GM12891 (cell line): Measurements from ENCODE around the gene COL19A1.

Experiments
- DNase-seq: peaks from one replicate; pipeline ENCODE4 v3.0.0; 2011; ENCODE audit warnings: low spot score; ENCODE audit not compliant: insufficient read length
- FAIRE-seq: peaks from 2 replicates; lab custom pipeline; 2011; peaks lifted over from hg19 to GRCh38; lab: Jason Lieb, UNC
- PAX5 ChIP-seq: IDR thresholded peaks from 2 replicates; pipeline ENCODE4 v1.6.1; 2011; ENCODE audit warnings: low read length, moderate library complexity, mild to moderate bottlenecking; ENCODE audit not compliant: insufficient read depth, severe bottlenecking
- POLR2A ChIP-seq: IDR thresholded peaks from 2 replicates; pipeline ENCODE4 v1.6.1; 2011; ENCODE audit warnings: low read depth, low read length, control low read depth
- POLR2AphosphoS5 ChIP-seq: IDR thresholded peaks from 2 replicates; pipeline ENCODE4 v1.6.1; 2011; ENCODE audit warnings: low read depth, low read length, control low read depth
- POU2F2 ChIP-seq: IDR thresholded peaks from 2 replicates; pipeline ENCODE4 v1.6.1; 2011; ENCODE audit warnings: low read depth, mild to moderate bottlenecking, control low read depth, low read length, moderate library complexity
- SPI1 ChIP-seq: IDR thresholded peaks from 2 replicates; pipeline ENCODE4 v1.6.1; 2011; ENCODE audit warnings: low read depth, low read length, control low read depth
- TAF1 ChIP-seq: IDR thresholded peaks from 2 replicates; pipeline ENCODE4 v1.6.1; 2011; ENCODE audit warnings: low read depth, low read length, control low read depth

Gene COL19A1

DNA sequence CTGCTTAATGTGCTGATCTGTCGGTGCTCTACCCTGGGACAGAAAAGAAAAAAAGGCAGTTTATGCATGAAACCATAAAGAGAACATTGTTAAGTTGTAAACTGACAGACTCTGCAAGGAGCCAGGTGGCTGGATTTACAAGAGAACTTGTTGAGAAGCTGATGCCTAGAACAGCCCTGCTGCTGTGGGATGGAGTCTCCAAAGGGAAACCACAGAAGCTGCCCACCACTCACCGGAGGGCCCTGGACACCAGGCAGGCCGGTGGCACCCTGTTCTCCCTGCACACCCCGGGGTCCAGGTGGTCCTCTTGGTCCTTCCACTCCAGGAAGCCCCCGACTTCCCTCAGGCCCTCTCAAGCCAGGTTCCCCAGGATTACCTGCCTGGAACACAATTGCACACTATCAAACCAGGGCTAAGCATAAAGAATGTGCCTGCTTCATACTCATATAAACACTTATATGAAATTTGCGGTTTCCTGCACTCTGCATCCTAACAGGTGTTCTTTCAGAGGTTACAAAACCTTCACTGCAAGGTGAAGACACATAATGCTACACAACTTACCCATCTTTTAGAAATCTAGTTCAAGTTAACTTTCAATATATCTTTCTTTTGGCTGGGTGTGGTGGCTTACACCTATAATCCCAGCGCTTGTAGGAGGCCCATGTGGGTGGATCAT lies 368.3 kb downstream of the COL19A1 start:
- FAIRE-seq, result no peak
- no peak for DNase-seq
- TF ChIP-seq POLR2A (no peak), TAF1 (no peak), SPI1 (no peak), POLR2AphosphoS5 (no peak)

DNA sequence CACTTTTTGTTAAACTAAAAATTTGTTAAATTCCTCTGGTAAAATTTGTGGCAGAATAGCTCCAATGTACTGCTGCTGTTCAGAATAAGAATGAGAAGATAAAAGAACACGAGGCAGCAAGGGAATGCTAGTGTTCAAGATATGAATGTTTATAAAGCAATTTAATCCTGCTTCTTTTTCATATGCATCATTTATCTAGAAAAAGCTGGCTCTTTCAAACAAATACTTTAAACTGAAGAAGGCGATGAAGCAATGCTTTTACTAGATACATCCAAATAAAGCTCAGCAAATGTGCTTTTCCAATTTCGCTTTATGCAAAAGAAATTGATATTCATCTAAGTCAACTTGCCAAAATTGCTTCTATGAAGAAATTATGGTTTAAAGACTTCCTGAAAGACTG lies 370.0 kb downstream of the COL19A1 start:
- no peak for DNase-seq
- FAIRE-seq, result no peak
- TF ChIP-seq PAX5, result no peak
- no peak for TF ChIP-seq POLR2A
- no peak for TF ChIP-seq TAF1
- TF ChIP-seq POU2F2, result no peak
- no peak for TF ChIP-seq POLR2AphosphoS5

DNA sequence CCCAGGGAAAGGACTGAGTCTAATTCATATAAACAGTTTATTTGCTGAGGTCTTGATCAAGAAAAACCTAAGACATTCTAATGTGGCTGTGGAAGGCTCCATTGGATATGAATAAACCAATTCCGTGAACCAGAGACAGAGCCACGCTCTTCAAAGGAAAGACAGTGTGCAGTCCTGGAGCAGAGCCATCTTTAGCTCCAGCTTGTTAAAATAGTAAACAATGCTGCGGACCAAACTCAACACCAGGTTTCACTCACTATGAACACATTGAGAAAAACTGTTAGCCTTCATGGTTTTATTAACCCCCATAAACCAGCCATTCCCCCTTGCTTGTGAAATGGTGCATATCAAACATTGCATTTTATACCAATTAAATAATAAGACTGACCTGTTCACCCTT lies 374.7 kb downstream of the COL19A1 start:
- DNase-seq (no peak), FAIRE-seq (no peak)
- no peak for TF ChIP-seq SPI1
- no peak for TF ChIP-seq POU2F2
- no peak for TF ChIP-seq TAF1
- no peak for TF ChIP-seq POLR2AphosphoS5
- no peak for TF ChIP-seq PAX5
- TF ChIP-seq POLR2A, result no peak

DNA sequence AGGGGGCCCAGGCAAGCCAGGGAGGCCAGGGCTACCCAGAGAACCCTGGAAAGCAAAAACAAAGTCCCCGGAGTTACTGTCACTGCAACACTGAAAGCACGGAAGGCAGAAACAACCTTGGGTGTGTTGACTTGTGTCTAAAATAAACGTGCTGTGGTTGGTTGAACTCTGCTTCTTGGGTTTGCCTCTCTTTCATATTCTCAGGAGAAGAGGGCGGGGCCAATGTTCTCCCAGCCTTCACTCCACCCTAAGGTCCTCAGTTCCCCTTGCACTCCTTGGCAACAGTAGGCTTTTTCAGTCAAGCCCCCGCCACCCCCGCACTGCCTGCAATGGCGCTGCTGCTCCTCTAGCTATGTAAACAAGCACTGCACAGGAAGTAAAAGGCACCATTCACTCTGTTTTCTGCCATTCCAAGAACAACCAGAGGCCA lies 375.6 kb downstream of the COL19A1 start:
- FAIRE-seq (no peak), DNase-seq (no peak)
- no peak for TF ChIP-seq POLR2AphosphoS5
- TF ChIP-seq SPI1, result no peak
- no peak for TF ChIP-seq PAX5
- TF ChIP-seq POU2F2, result no peak
- TF ChIP-seq TAF1, result no peak
- no peak for TF ChIP-seq POLR2A

DNA sequence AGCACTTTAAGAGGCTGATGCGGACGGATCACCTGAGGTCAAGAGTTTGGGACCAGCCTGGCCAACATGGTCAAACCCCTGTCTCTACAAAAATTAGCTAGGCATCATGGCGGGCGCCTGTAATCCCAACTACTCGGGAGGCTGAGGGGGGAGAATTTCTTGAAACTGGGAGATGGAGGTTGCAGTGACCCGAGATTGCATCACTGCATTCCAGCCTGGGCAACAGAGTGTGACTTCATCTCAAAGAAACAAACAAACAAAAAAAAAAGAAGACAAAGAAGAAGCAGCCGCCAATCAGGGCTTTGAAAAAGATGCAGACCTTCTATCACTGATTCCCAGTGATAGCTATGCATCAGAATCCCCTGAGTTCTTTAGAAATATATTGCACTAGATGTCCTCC lies 379.8 kb downstream of the COL19A1 start:
- TF ChIP-seq POLR2AphosphoS5 (no peak), POU2F2 (no peak), PAX5 (no peak)
- DNase-seq (no peak), FAIRE-seq (no peak)

DNA sequence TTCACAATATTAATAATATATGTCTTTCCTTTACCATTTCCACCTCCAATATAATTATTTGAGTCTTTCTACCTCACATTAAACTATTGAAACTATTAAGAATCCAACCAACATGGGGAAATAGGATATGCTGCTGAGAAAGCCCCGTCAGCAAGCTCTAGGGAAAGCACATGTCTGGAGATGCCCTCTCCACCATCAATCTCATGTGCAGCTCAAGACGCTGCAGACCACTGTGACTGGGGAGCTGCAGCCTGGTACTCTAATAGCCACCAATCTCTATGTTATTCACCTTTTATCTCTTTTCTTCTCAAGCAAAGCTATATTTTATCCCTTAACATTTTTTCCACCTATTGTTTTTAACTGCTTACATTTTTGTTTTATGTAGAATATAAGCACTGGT lies 386.2 kb downstream of the COL19A1 start:
- TF ChIP-seq TAF1, result no peak
- TF ChIP-seq PAX5, result no peak
- no peak for TF ChIP-seq SPI1
- TF ChIP-seq POLR2AphosphoS5, result no peak
- TF ChIP-seq POLR2A, result no peak
- FAIRE-seq, result no peak
- DNase-seq, result no peak

DNA sequence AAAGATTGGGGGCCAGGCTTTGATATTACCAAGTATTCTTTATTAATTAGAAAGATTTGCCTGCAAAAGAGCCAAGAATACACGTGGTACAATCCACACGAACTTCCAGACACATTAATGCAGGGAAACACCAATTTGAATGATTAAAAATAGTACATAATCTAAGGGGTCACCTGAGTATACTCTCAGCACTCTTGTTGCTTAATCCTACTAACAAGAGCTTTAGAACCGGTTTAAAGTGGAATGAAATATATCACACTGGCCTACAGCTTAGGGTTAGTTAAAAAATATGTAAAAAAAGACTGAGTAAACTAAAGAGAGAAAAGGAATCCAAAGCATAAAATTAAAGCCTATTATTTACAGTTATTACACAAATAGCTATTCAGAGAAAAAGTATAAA lies 387.6 kb downstream of the COL19A1 start:
- FAIRE-seq, result no peak
- no peak for DNase-seq
- no peak for TF ChIP-seq PAX5
- no peak for TF ChIP-seq TAF1
- TF ChIP-seq POLR2A, result no peak
- no peak for TF ChIP-seq POU2F2
- no peak for TF ChIP-seq SPI1

DNA sequence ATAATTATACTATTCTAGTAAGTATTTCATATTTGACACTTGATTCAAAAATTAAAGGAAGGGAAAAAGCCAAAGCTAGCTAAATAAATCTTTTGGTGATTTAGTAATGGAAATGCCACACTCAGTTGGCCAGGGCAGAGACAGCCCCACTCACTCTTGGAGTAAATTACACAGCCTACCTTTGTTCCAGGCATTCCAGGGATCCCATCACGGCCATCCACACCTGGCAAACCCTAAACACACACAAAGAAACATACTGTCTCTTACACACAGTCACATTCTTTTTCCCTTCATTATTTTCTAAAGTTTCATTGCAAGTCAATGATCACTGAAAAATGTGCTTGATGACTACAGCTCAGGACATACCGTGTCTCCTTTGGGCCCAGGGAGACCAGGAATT lies 388.4 kb downstream of the COL19A1 start:
- TF ChIP-seq PAX5 (no peak), POLR2A (no peak), POLR2AphosphoS5 (no peak), SPI1 (no peak), TAF1 (no peak), POU2F2 (no peak)
- no peak for DNase-seq
- no peak for FAIRE-seq

DNA sequence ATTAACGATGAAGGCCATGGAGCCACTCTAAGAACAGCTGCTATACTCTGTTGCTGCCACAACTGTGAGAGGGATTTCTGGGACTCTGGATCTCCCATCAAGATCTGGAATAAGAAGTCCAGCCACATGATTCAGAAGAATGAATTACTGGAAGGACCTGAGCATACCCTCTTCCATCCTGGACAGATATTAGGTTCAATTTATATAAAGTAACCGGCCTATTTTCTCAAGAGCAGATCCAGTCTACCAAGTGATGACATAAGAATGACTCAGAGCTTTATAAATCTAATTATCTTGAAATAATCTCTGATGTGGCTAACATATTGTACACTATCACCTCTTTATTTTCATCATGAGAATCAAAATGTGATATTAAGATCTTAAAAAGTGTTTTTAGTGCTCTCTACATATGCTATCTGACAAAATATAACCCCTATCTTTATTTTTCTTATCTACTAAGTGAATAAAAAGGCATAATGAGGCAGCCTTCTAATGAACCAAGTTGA lies 391.5 kb downstream of the COL19A1 start:
- TF ChIP-seq POLR2A (no peak), PAX5 (no peak), SPI1 (no peak), TAF1 (no peak), POLR2AphosphoS5 (no peak), POU2F2 (no peak)
- FAIRE-seq (no peak), DNase-seq (no peak)

DNA sequence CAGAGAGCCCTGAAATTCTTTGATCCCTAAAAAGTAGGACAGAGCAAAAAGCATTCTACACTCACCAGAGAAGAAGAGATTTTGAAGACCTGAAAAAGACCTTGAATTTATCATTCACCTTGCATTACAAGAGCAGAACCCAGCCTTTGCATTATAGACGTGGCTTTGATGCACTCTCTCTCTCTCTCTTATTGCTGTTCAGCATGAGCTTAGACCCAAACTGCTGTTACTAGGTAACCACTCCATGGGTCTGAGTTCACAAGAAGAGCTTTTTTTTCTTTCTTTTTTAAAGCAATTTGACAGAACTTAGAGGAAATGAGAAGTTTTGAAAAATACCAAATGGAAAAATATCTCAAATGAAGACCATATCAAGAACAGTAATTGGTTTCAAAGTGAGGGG lies 392.1 kb downstream of the COL19A1 start:
- TF ChIP-seq TAF1, result no peak
- no peak for TF ChIP-seq POU2F2
- no peak for TF ChIP-seq SPI1
- TF ChIP-seq POLR2AphosphoS5, result no peak
- no peak for TF ChIP-seq POLR2A
- DNase-seq (no peak), FAIRE-seq (no peak)
